Ovary (tissue), 9 donors: ENCODE measurements around the gene KCND2. TPM values are rescaled to one million over a fixed set of nuclear protein-coding genes. Genes with fewer than 3 reads are reported as not detected.

Experiments
- DNase-seq, 5 donors: peaks; one replicate each; pipeline ENCODE4 v3.0.0-alpha.2; 2019 to 2020
- H3K27ac ChIP-seq, 2 donors: fragments of 200-600 bp; one replicate each; pipeline versions ENCODE4 v1.5.1 to v1.8.0; 2019 to 2022
- H3K27me3 ChIP-seq: fragments of 200-600 bp; one replicate; pipeline ENCODE4 v1.8.0; 2022
- H3K36me3 ChIP-seq: fragments of 200-600 bp; sonication (generic); one replicate; pipeline ENCODE4 v1.5.1; 2019
- H3K4me1 ChIP-seq: one replicate; pipeline ENCODE4 v1.8.1; 2013; ENCODE audit warnings: mild to moderate bottlenecking, moderate library complexity; ENCODE audit not compliant: insufficient read depth
- H3K4me3 ChIP-seq: fragments of 200-600 bp; sonication (generic); one replicate; pipeline ENCODE4 v1.5.1; 2017
- H3K9me3 ChIP-seq, 2 donors: fragments of 200-600 bp in 1 of 2; sonication (generic) in 1 of 2; one replicate each; pipeline versions ENCODE4 v1.5.1 to v1.8.1; 2013 to 2019; ENCODE audit warnings: mild to moderate bottlenecking in 1 of 2, moderate library complexity in 1 of 2
- CTCF ChIP-seq, 3 donors: fragments of 450-650 bp in 2 of 3; fragments of 200-600 bp in 1 of 3; IDR thresholded peaks; one replicate each; pipeline versions ENCODE4 v1.5.1 to v1.8.0; 2016 to 2022; ENCODE audit warnings: antibody characterized with exemption in 3 of 3, mild to moderate bottlenecking in 1 of 3
- EP300 ChIP-seq: sonication (generic); formaldehyde crosslinking; IDR thresholded peaks from one replicate; pipeline ENCODE4 v1.6.1; 2017; ENCODE audit warnings: antibody characterized with exemption
- POLR2A ChIP-seq: fragments of 450-650 bp; IDR thresholded peaks from one replicate; pipeline ENCODE4 v1.6.1; 2017; ENCODE audit warnings: antibody characterized with exemption, mild to moderate bottlenecking, moderate library complexity
- WGBS, 3 donors: extraction: QIAGEN DNeasy Blood & Tissue Kit in 1 of 3; methylation state at CpG; one replicate each; pipeline versions ENCODE4 v1.1.5 to v1.1.7; 2013 to 2017; 5-methylcytosine and 5-hydroxymethylcytosine counted together
- intact Hi-C, 4 donors: fragments of 100-400 bp; cut with DNase I; formaldehyde crosslinking; loops; one replicate each; pipeline versions ENCODE4 v1.11.0 to v1.15.1; 2022 to 2023
- polyA plus RNA-seq, 2 donors: library from polyadenylated mRNA; stranded (reverse); fragments of 200-250 nt in 1 of 2; fragments of 350-450 nt in 1 of 2; fragmentation: Illumina TruSeq in 1 of 2; extraction: RNeasy Lipid Tissue Mini Kit (QIAGEN cat#74804) in 1 of 2; gene quantifications; one replicate each; pipeline ENCODE4 v1.2.3, GENCODE V29; 2013 to 2014
- total RNA-seq, 7 donors: library from RNA; depleted of rRNA in 2 of 7; stranded (reverse); fragments of >200 nt in 2 of 7; fragmentation: NEBNext Ultra II Directional in 3 of 7; extraction: Animal tissue kit (Norgen Biotek cat#: 25700) in 3 of 7; gene quantifications; one replicate each; pipeline versions ENCODE4 v1.1.0 to v1.2.4, GENCODE V29; 2016 to 2023
- donor health status: DM: no; HTN: no; CAD: no; lungs with moderate emphysema.
- donor health status: DM: no; HTN: no; CAD: no.
- donor health status: Bipolar disorder and iron deficiency.
- donor health status: DM: yes; HTN: yes; CAD: no.
- donor health status: DM: no; HTN: no; CAD: no.
- donor health status: DM: yes; HTN: yes; CAD: no.

The KCND2 gene
- total and polyA plus RNA-seq, 9 donors = 3.2 to 14.5 (median 5.4) TPM

GRCh38 chr7:120703585-120704240, 430.7 kb downstream of the KCND2 start:
- intact Hi-C loops = no loop called here
- WGBS, 3 donors = 66 to 74% (median 70%) methylated on average over 3 of the region's 3 CpGs
- no peaks in the 10 kb centered on the region for H3K27me3 ChIP-seq
- H3K4me3 ChIP-seq = no peak overlapping the region
- H3K27ac ChIP-seq = no peak overlapping the region
- TF ChIP-seq POLR2A (no peak), CTCF (IDR thresholded peaks at IDR 0.05) (no peak), EP300 (no peak)
- no peaks in the 10 kb centered on the region for H3K4me1 ChIP-seq
- no peaks in the 10 kb centered on the region for H3K9me3 ChIP-seq
- no peak for DNase-seq
- H3K36me3 ChIP-seq = no peaks in the 10 kb centered on the region

- H3K9me3 ChIP-seq = no peaks in the 10 kb centered on the region
- H3K4me1 ChIP-seq = no peaks in the 10 kb centered on the region
- no peaks in the 10 kb centered on the region for H3K27me3 ChIP-seq
- no peak for TF ChIP-seq POLR2A
- TF ChIP-seq CTCF (IDR thresholded peaks at IDR 0.05) = no peak
- no peak for TF ChIP-seq EP300
- WGBS, 3 donors = 84 to 91% (median 86%) methylated on average over 1 of the region's 1 CpG
- H3K36me3 ChIP-seq = no peaks in the 10 kb centered on the region
- H3K4me3 ChIP-seq = no peak overlapping the region
- intact Hi-C loops = no loop called here
- no peak overlapping the region for H3K27ac ChIP-seq
- no peak for DNase-seq
These were observed 436.4 kb downstream of the KCND2 start for GRCh38 chr7:120709252-120709971.

- Histone ChIP-seq H3K4me3 (no peak overlapping the region), H3K27ac (no peak overlapping the region), H3K36me3 (no peaks in the 10 kb centered on the region), H3K9me3 (no peaks in the 10 kb centered on the region), H3K27me3 (no peaks in the 10 kb centered on the region), H3K4me1 (no peaks in the 10 kb centered on the region)
- TF ChIP-seq POLR2A (no peak), CTCF (IDR thresholded peaks at IDR 0.05) (no peak), EP300 (no peak)
- no peak for DNase-seq
- intact Hi-C loops = no loop called here
- 84 to 94% (median 93%) methylated on average over 1 of the region's 1 CpG for WGBS, 3 donors
These were observed 437.0 kb downstream of the KCND2 start for GRCh38 chr7:120709972-120710320.

GRCh38 chr7:120714945-120715344, 442.0 kb downstream of the KCND2 start:
- intact Hi-C loops = no loop called here
- Histone ChIP-seq H3K4me1 (no peaks in the 10 kb centered on the region), H3K4me3 (no peak overlapping the region), H3K27me3 (no peaks in the 10 kb centered on the region), H3K27ac (no peak overlapping the region), H3K9me3 (no peaks in the 10 kb centered on the region), H3K36me3 (no peaks in the 10 kb centered on the region)
- no peak for TF ChIP-seq EP300
- no peak for TF ChIP-seq CTCF (IDR thresholded peaks at IDR 0.05)
- no peak for TF ChIP-seq POLR2A
- no peak for DNase-seq
- 77 to 84% (median 79%) methylated on average over 3 of the region's 3 CpGs for WGBS, 3 donors
